Measurements from ENCODE around the gene WWP2.

DNA sequence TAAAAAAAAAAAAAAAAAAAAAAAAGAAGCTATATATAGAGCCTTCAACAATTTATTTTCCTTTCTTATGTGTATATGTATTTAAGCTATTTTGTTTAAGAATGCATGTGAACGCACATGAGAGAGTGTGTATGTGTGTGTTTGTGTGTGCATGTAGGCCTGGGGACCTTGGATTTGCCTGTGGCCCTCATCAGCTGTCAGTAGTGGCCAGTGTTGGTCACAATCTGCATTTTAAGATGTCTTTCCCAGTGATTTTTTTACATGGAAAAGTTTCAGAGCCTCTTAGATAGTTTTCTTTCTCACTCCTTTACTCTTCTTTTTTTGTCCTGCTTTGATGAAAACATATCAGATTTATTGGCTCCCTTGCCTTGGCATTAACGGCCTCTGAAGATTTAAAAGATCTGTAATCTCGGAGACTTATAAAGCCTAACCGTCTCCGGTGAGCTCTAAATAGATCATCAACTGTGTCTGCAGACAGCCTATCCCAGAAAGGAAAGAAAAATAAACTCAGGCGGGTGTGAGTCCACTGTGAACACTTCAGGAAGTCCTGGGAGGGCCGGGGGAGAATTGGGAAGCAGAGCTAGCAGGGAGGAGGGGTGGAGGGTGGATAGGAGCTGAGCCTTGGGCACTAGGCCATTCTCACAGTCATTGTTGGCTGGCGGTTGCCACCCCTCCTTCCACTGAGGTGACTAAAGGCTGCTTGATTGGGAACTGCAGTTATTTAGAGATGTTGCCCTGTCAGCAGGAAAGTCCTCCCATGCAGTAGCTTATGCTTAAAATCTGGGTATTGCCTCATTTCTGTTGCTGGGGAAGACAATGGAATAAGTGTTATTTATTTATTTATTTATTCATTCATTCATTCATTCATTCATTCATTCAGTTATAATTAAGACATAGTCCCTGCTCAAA, 86.8 kb downstream of the WWP2 start:
- TF ChIP-seq, protein P1, sequence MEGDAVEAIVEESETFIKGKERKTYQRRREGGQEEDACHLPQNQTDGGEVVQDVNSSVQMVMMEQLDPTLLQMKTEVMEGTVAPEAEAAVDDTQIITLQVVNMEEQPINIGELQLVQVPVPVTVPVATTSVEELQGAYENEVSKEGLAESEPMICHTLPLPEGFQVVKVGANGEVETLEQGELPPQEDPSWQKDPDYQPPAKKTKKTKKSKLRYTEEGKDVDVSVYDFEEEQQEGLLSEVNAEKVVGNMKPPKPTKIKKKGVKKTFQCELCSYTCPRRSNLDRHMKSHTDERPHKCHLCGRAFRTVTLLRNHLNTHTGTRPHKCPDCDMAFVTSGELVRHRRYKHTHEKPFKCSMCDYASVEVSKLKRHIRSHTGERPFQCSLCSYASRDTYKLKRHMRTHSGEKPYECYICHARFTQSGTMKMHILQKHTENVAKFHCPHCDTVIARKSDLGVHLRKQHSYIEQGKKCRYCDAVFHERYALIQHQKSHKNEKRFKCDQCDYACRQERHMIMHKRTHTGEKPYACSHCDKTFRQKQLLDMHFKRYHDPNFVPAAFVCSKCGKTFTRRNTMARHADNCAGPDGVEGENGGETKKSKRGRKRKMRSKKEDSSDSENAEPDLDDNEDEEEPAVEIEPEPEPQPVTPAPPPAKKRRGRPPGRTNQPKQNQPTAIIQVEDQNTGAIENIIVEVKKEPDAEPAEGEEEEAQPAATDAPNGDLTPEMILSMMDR (conservative IDR thresholded peaks at IDR 0.05; ENCODE audit: low read length): no peak
- no peak for TF ChIP-seq EZH2phosphoT487 (IDR thresholded peaks at IDR 0.05; ENCODE audit: borderline replicate concordance)
